Smooth muscle cell (in vitro differentiated cells): ENCODE data around the gene DNAH10. TPM values are rescaled to one million over a fixed set of nuclear protein-coding genes. Genes with fewer than 3 reads are reported as not detected.

Source experiments
- DNase-seq: peaks from one replicate; lab custom pipeline; 2025; ENCODE audit not compliant: unreplicated experiment; lab: John Stamatoyannopoulos, UW
- H2AFZ ChIP-seq: fragments of 200-600 bp; sonication (generic); 2 replicates; pipeline ENCODE4 v1.6.0; 2016; ENCODE audit warnings: antibody characterized with exemption, low read depth, mild to moderate bottlenecking
- H3F3A ChIP-seq: fragments of 200-600 bp; sonication (generic); 2 replicates; pipeline ENCODE4 v1.6.0; 2017; ENCODE audit warnings: antibody characterized with exemption, low read depth
- H3K27ac ChIP-seq: fragments of 200-600 bp; sonication (generic); 2 replicates; pipeline ENCODE4 v1.5.1; 2016; ENCODE audit warnings: low read depth, mild to moderate bottlenecking
- H3K27me3 ChIP-seq: fragments of 200-600 bp; sonication (generic); 2 replicates; pipeline ENCODE4 v1.6.1; 2016; ENCODE audit warnings: low read depth, mild to moderate bottlenecking
- H3K36me3 ChIP-seq: fragments of 200-600 bp; sonication (generic); 2 replicates; pipeline ENCODE4 v1.5.1; 2016; ENCODE audit warnings: low read depth
- H3K4me1 ChIP-seq: fragments of 200-600 bp; sonication (generic); 2 replicates; pipeline ENCODE4 v1.5.1; 2016; ENCODE audit warnings: low read depth
- H3K4me2 ChIP-seq: fragments of 200-600 bp; sonication (generic); 2 replicates; pipeline ENCODE4 v1.6.0; 2016; ENCODE audit warnings: mild to moderate bottlenecking
- H3K4me3 ChIP-seq: fragments of 200-600 bp; sonication (generic); 2 replicates; pipeline ENCODE4 v1.5.1; 2016; ENCODE audit warnings: mild to moderate bottlenecking
- H3K79me2 ChIP-seq: fragments of 200-600 bp; sonication (generic); 2 replicates; pipeline ENCODE4 v1.6.0; 2016; ENCODE audit warnings: low read depth, mild to moderate bottlenecking
- H3K9ac ChIP-seq: fragments of 200-600 bp; sonication (generic); 2 replicates; pipeline ENCODE4 v1.6.0; 2016; ENCODE audit warnings: low read depth
- H3K9me3 ChIP-seq: fragments of 200-600 bp; sonication (generic); replicated peaks from 2 replicates; pipeline ENCODE4 v1.5.1; 2016; ENCODE audit warnings: low read depth
- H4K20me1 ChIP-seq: fragments of 200-600 bp; sonication (generic); 2 replicates; pipeline ENCODE4 v1.6.0; 2016; ENCODE audit warnings: low read depth
- CTCF ChIP-seq: fragments of 200-600 bp; sonication (generic); IDR thresholded peaks from 2 replicates; pipeline ENCODE4 v1.5.1; 2017; ENCODE audit warnings: borderline replicate concordance, mild to moderate bottlenecking, antibody characterized with exemption; ENCODE audit not compliant: insufficient read depth, poor library complexity, severe bottlenecking
- WGBS: methylation state at CpG from one replicate; pipeline ENCODE4 v1.1.7; 2016; ENCODE audit warnings: low lambda C conversion rate; 5-methylcytosine and 5-hydroxymethylcytosine counted together
- polyA plus RNA-seq: library from polyadenylated mRNA; unstranded; fragments of >200 nt; fragmentation: Nextera tagmentation; extraction: Ambion mirVana; gene quantifications from 2 replicates; pipeline ENCODE4 v1.2.1, GENCODE V29; 2016
- total RNA-seq: library from RNA; depleted of rRNA; stranded (reverse); fragments of >200 nt; gene quantifications from 2 replicates; pipeline ENCODE4 v1.2.3, GENCODE V29; 2014

Gene DNAH10
- total and polyA plus RNA-seq, 2 experiments from 2014 or later = 1.5 to 2.2 TPM

- no peaks in the 10 kb centered on the region for H3F3A ChIP-seq
- H3K4me2 ChIP-seq = no peak overlapping the region
- H3K9me3 ChIP-seq = no peaks in the 10 kb centered on the region
- H3K9ac ChIP-seq = no peak overlapping the region
- peaks cover 18% of the 10 kb centered on the region for H3K36me3 ChIP-seq
- H2AFZ ChIP-seq = no peak overlapping the region
- H4K20me1 ChIP-seq = no peaks in the 10 kb centered on the region
- no peak for TF ChIP-seq CTCF
- no peaks in the 10 kb centered on the region for H3K4me1 ChIP-seq
- H3K4me3 ChIP-seq = no peak overlapping the region
- H3K27me3 ChIP-seq = no peaks in the 10 kb centered on the region
- no peak overlapping the region for H3K27ac ChIP-seq
- 96% methylated on average over 10 of the region's 10 CpGs for WGBS
- no peak for DNase-seq
- H3K79me2 ChIP-seq = no peaks in the 10 kb centered on the region
These were observed 19.1 kb upstream of the DNAH10 start for GRCh38 chr12:123743002-123743401.

- Histone ChIP-seq H3K4me3 (no peak overlapping the region), H3F3A (no peaks in the 10 kb centered on the region), H3K9me3 (no peaks in the 10 kb centered on the region), H4K20me1 (no peaks in the 10 kb centered on the region), H3K4me1 (no peaks in the 10 kb centered on the region), H3K27me3 (no peaks in the 10 kb centered on the region), H3K9ac (no peak overlapping the region), H3K36me3 (peaks cover 14% of the 10 kb centered on the region), H3K79me2 (no peaks in the 10 kb centered on the region), H3K4me2 (no peak overlapping the region), H2AFZ (no peak overlapping the region), H3K27ac (no peak overlapping the region)
- 88% methylated on average over 12 of the region's 12 CpGs for WGBS
- DNase-seq = no peak
- no peak for TF ChIP-seq CTCF
These were observed 17.3 kb upstream of the DNAH10 start for GRCh38 chr12:123744836-123745235.

GRCh38 chr12:123747309-123747708 is 14.8 kb upstream of the DNAH10 start:
- no peak for DNase-seq
- H2AFZ ChIP-seq = no peak overlapping the region
- H3K9ac ChIP-seq = no peak overlapping the region
- no peaks in the 10 kb centered on the region for H3K9me3 ChIP-seq
- H3K4me3 ChIP-seq = no peak overlapping the region
- TF ChIP-seq CTCF = no peak
- H3K79me2 ChIP-seq = no peaks in the 10 kb centered on the region
- H3K4me1 ChIP-seq = no peaks in the 10 kb centered on the region
- H3K36me3 ChIP-seq = peaks cover 16% of the 10 kb centered on the region
- WGBS = 98% methylated on average over 5 of the region's 5 CpGs
- H3K27ac ChIP-seq = no peak overlapping the region
- H3K27me3 ChIP-seq = no peaks in the 10 kb centered on the region
- H3K4me2 ChIP-seq = no peak overlapping the region
- H3F3A ChIP-seq = no peaks in the 10 kb centered on the region
- H4K20me1 ChIP-seq = no peaks in the 10 kb centered on the region

- H3K4me1 ChIP-seq = no peaks in the 10 kb centered on the region
- WGBS = 92% methylated on average over 6 of the region's 6 CpGs
- TF ChIP-seq CTCF = no peak
These were observed 13.9 kb upstream of the DNAH10 start for GRCh38 chr12:123748161-123748560.

More at GRCh38 chr12:123748161-123748560, 13.9 kb upstream of the DNAH10 start:
- H3K4me3 ChIP-seq = no peak overlapping the region
- H3K4me2 ChIP-seq = no peak overlapping the region
- no peak overlapping the region for H3K9ac ChIP-seq
- H3K27me3 ChIP-seq = no peaks in the 10 kb centered on the region
- no peaks in the 10 kb centered on the region for H4K20me1 ChIP-seq
- H2AFZ ChIP-seq = no peak overlapping the region
- H3F3A ChIP-seq = no peaks in the 10 kb centered on the region
- no peaks in the 10 kb centered on the region for H3K9me3 ChIP-seq
- peaks cover 16% of the 10 kb centered on the region for H3K36me3 ChIP-seq
- no peak overlapping the region for H3K27ac ChIP-seq
- no peaks in the 10 kb centered on the region for H3K79me2 ChIP-seq
- DNase-seq = no peak
